ENCODE measurements around the gene ZC3HAV1L. TPM values are rescaled to one million over a fixed set of nuclear protein-coding genes. Genes with fewer than 3 reads are reported as not detected.
"Not testable (repeated sequence)": the region's sequence is repeated elsewhere in the genome, so short reads cannot be mapped to it uniquely, and the experiment has no call there.

The ZC3HAV1L gene
- total and polyA plus RNA-seq, 9 donors: 2.6 to 46.4 (median 23.6) TPM

DNA sequence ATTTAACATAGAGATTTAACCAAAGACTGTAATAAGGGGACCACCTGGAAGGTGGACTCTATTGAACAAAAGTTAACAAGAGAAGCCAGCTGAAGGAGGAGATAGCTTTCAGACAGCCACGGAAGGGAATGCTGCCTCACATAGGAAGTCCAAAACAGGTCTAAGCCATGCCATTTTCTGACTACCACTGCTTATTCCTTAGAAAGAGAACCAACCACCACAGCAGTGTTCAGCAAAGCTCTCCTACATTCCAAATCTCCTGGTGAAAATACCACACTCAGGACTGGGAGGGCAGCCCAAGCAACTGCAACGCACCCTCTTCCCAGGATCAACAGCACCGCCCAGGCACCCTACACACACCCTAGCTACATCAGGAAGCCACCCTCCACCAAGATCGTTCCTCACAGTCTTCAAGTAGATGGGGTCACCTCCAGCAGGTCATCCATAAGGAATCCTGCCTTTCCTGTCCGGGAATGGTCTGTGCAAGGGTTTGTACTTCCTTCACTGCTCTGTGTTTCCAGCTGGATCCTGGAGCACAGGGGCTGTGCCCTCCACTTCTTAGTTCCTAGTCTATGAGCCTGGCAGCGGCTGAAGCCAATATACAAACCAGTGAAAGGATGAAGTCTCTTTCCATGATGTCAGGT is 57.2 kb downstream of the ZC3HAV1L start:
- no peaks in the 10 kb centered on the region for H3K27me3 ChIP-seq
- intact Hi-C loops (cut with DNase I): no loop called here
- H3K27ac ChIP-seq: no peak overlapping the region
- H3K9me3 ChIP-seq: no peaks in the 10 kb centered on the region
- peaks cover 2% of the 10 kb centered on the region for H3K4me1 ChIP-seq (ENCODE audit: insufficient read depth)
- 87 to 92% (median 88%) methylated on average over 6 of the region's 6 CpGs for WGBS, 3 donors
- TF ChIP-seq, protein P1, sequence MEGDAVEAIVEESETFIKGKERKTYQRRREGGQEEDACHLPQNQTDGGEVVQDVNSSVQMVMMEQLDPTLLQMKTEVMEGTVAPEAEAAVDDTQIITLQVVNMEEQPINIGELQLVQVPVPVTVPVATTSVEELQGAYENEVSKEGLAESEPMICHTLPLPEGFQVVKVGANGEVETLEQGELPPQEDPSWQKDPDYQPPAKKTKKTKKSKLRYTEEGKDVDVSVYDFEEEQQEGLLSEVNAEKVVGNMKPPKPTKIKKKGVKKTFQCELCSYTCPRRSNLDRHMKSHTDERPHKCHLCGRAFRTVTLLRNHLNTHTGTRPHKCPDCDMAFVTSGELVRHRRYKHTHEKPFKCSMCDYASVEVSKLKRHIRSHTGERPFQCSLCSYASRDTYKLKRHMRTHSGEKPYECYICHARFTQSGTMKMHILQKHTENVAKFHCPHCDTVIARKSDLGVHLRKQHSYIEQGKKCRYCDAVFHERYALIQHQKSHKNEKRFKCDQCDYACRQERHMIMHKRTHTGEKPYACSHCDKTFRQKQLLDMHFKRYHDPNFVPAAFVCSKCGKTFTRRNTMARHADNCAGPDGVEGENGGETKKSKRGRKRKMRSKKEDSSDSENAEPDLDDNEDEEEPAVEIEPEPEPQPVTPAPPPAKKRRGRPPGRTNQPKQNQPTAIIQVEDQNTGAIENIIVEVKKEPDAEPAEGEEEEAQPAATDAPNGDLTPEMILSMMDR (IDR thresholded peaks at IDR 0.05): no peak
- TF ChIP-seq POLR2A (IDR thresholded peaks at IDR 0.05): no peak
- no peak for TF ChIP-seq EP300 (IDR thresholded peaks at IDR 0.05)
- H3K36me3 ChIP-seq: no peaks in the 10 kb centered on the region
- DNase-seq: no peak
- H3K4me3 ChIP-seq: no peak overlapping the region

DNA sequence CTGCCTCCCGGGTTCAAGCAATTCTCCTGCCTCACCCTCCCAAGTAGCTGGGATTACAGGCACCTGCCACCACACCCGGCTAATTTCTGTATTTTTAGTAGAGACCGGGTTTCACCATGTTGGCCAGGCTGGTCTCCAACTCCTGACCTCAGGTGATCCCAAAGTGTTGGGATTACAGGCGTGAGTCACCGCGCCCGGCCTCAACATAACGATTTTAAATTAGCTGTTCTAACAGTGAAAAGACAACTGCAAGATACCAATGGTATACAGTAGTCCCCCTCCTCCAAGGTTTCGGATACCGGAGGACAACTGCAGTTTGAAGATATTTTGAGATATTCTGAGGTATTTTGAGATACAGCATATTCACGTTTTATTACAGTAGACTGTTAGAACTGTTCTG is 59.7 kb downstream of the ZC3HAV1L start:
- H3K9me3 ChIP-seq; DNase-seq; H3K4me1 ChIP-seq (ENCODE audit: insufficient read depth); H3K27me3 ChIP-seq; H3K4me3 ChIP-seq; intact Hi-C loops (cut with DNase I); H3K27ac ChIP-seq; H3K36me3 ChIP-seq: not testable (repeated sequence)
- WGBS, 3 donors: 76 to 85% (median 83%) methylated on average over 11 of the region's 11 CpGs

Other genes with a start within 250 kb of the ZC3HAV1L start
- not detected for gene TMEM213, start 238.0 kb downstream of the ZC3HAV1L start, total RNA-seq
- gene TMEM213, start 238.0 kb downstream of the ZC3HAV1L start, polyA plus RNA-seq: not detected
- not detected for gene ATP6V0A4, start 237.8 kb downstream of the ZC3HAV1L start, total RNA-seq
- gene ATP6V0A4, start 237.8 kb downstream of the ZC3HAV1L start, polyA plus RNA-seq: 1 to 10 TPM in 1 of 2 donors, not detected in 1; 1.7 TPM
- 1 to 10 TPM; 1.3 to 5.0 (median 4.0) TPM for gene KIAA1549, start 54.7 kb downstream of the ZC3HAV1L start, total RNA-seq
- 1 to 10 TPM; 1.2 to 2.5 TPM for gene KIAA1549, start 54.7 kb downstream of the ZC3HAV1L start, polyA plus RNA-seq
- gene ZC3HAV1, start 73.7 kb upstream of the ZC3HAV1L start, total RNA-seq: 10 to 100 TPM; 17.5 to 36.2 (median 25.0) TPM
- gene ZC3HAV1, start 73.7 kb upstream of the ZC3HAV1L start, polyA plus RNA-seq: 10 to 100 TPM in 1 of 2 donors, 1 to 10 TPM in 1; 8.5 to 47.6 TPM
- gene UBN2, start 195.2 kb upstream of the ZC3HAV1L start, total RNA-seq: 10 to 100 TPM; 12.6 to 28.8 (median 19.9) TPM
- gene UBN2, start 195.2 kb upstream of the ZC3HAV1L start, polyA plus RNA-seq: 1 to 10 TPM; 3.3 to 8.9 TPM